ENCODE results near the gene PIEZO2. TPM values are rescaled to one million over a fixed set of nuclear protein-coding genes. Genes with fewer than 3 reads are reported as not detected.

PIEZO2 gene
- total RNA-seq, 3 donors from 2014 or later = 1.9 to 26.2 (median 11.4) TPM

DNA sequence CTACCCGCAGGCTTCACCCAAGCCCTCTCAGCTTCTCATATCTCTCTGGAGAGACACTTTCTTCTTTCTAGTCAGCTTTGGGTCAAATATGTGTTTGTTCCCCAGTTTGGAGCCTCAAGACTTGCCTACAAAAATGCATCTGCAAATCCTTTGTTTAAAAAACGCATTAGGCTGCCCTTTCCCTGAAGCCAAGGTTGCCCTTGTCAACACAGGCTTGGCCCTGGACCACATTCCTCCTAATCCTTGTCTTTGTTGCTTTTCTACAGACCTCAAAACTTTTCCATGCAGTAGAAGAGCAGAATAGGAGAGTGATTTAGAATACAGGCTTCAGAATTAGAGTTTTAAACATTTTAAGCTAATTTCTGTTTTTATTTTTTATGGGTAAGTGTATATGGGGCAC is 315.7 kb downstream of the PIEZO2 start:
- no peak overlapping the region for H3K27ac ChIP-seq

GRCh38 chr18:10826400-10826799 is 323.0 kb downstream of the PIEZO2 start:
- Histone ChIP-seq H3K36me3 (no peaks in the 10 kb centered on the region), H3K4me1 (no peaks in the 10 kb centered on the region), H3K9me3 (no peaks in the 10 kb centered on the region), H3K27ac (no peak overlapping the region), H3K4me3 (no peak overlapping the region), H3K27me3 (no peaks in the 10 kb centered on the region)
- intact Hi-C loops (cut with DNase I; ENCODE audit: low total_unique reads) = no loop called here
- no peak for TF ChIP-seq CTCF (IDR thresholded peaks at IDR 0.05)
- no peak for TF ChIP-seq POLR2A (IDR thresholded peaks at IDR 0.05)
- no peak for TF ChIP-seq POLR2AphosphoS5 (IDR thresholded peaks at IDR 0.05)
- no peak for DNase-seq (ENCODE audit: low spot score in 2 of 2)

More for the DNA sequence above, 315.7 kb downstream of the PIEZO2 start:
- intact Hi-C loops (cut with DNase I; ENCODE audit: low total_unique reads) = no loop called here
- no peaks in the 10 kb centered on the region for H3K36me3 ChIP-seq
- H3K27me3 ChIP-seq = no peaks in the 10 kb centered on the region
- no peak overlapping the region for H3K4me3 ChIP-seq
- no peak for DNase-seq (ENCODE audit: low spot score in 2 of 2)
- no peaks in the 10 kb centered on the region for H3K4me1 ChIP-seq
- no peaks in the 10 kb centered on the region for H3K9me3 ChIP-seq
- TF ChIP-seq CTCF (IDR thresholded peaks at IDR 0.05) (no peak), POLR2AphosphoS5 (IDR thresholded peaks at IDR 0.05) (no peak), POLR2A (IDR thresholded peaks at IDR 0.05) (no peak)

- Histone ChIP-seq H3K36me3 (no peaks in the 10 kb centered on the region), H3K27me3 (no peaks in the 10 kb centered on the region), H3K4me1 (no peaks in the 10 kb centered on the region), H3K9me3 (no peaks in the 10 kb centered on the region), H3K4me3 (no peak overlapping the region), H3K27ac (no peak overlapping the region)
- DNase-seq (ENCODE audit: low spot score in 2 of 2) = no peak
- TF ChIP-seq POLR2AphosphoS5 (IDR thresholded peaks at IDR 0.05) = no peak
- no peak for TF ChIP-seq CTCF (IDR thresholded peaks at IDR 0.05)
- TF ChIP-seq POLR2A (IDR thresholded peaks at IDR 0.05) = no peak
- intact Hi-C loops (cut with DNase I; ENCODE audit: low total_unique reads) = no loop called here
These were observed 326.9 kb downstream of the PIEZO2 start for GRCh38 chr18:10822456-10822855.

- no peaks in the 10 kb centered on the region for H3K4me1 ChIP-seq
- intact Hi-C loops (cut with DNase I; ENCODE audit: low total_unique reads) = no loop called here
These were observed 328.7 kb downstream of the PIEZO2 start for GRCh38 chr18:10820681-10821080.

DNA sequence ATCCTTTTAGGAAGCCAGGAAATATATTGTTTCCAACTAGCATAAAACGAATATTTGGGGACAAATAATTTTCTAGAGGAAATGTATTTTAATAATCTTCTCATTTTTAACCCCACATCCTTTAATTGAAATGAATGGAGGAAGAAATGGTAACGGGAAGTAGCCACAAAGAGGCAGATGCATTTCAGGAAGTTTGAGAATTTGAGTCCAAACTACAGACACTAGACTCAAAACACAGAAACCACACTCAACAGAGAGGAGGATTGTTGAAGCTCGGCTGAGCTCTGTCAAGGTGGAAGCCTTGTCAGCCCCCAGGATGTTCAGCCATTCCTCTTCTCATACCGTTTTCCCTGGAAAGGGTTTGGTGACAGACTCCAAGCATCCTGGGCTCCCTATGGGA is 335.0 kb downstream of the PIEZO2 start:
- Histone ChIP-seq H3K36me3 (no peaks in the 10 kb centered on the region), H3K27me3 (no peaks in the 10 kb centered on the region), H3K9me3 (no peaks in the 10 kb centered on the region), H3K27ac (no peak overlapping the region), H3K4me1 (no peaks in the 10 kb centered on the region), H3K4me3 (no peak overlapping the region)
- TF ChIP-seq CTCF (IDR thresholded peaks at IDR 0.05) (no peak), POLR2A (IDR thresholded peaks at IDR 0.05) (no peak), POLR2AphosphoS5 (IDR thresholded peaks at IDR 0.05) (no peak)
- no peak for DNase-seq (ENCODE audit: low spot score in 2 of 2)
- intact Hi-C loops (cut with DNase I; ENCODE audit: low total_unique reads) = no loop called here

More at GRCh38 chr18:10820681-10821080, 328.7 kb downstream of the PIEZO2 start:
- H3K4me3 ChIP-seq = no peak overlapping the region
- H3K9me3 ChIP-seq = no peaks in the 10 kb centered on the region
- no peak overlapping the region for H3K27ac ChIP-seq
- no peaks in the 10 kb centered on the region for H3K36me3 ChIP-seq
- no peak for DNase-seq (ENCODE audit: low spot score in 2 of 2)
- TF ChIP-seq POLR2A (IDR thresholded peaks at IDR 0.05) (no peak), POLR2AphosphoS5 (IDR thresholded peaks at IDR 0.05) (no peak), CTCF (IDR thresholded peaks at IDR 0.05) (no peak)
- H3K27me3 ChIP-seq = no peaks in the 10 kb centered on the region

Data from breast epithelium (tissue), 4 donors.